HEK293 (cell line): ENCODE measurements around the gene MRTFA.

Source experiments
- HOXA7 ChIP-seq: sonication (generic); formaldehyde crosslinking; IDR thresholded peaks from 2 replicates; pipeline ENCODE4 v1.8.1; 2022; ENCODE audit warnings: missing genetic modification reagents, borderline replicate concordance
- YY1 ChIP-seq: fragments of 450-650 bp; formaldehyde crosslinking; IDR thresholded peaks from 2 replicates; pipeline ENCODE4 v1.5.1; 2018; ENCODE audit warnings: missing biosample characterization, missing genetic modification characterization
- ZBTB8A ChIP-seq: fragments of 450-650 bp; formaldehyde crosslinking; IDR thresholded peaks from 2 replicates; pipeline ENCODE4 v1.5.1; 2016; ENCODE audit warnings: missing biosample characterization, missing genetic modification characterization
- ZFP41 ChIP-seq: fragments of 450-650 bp; formaldehyde crosslinking; IDR thresholded peaks from 2 replicates; pipeline ENCODE4 v1.5.1; 2016; ENCODE audit warnings: missing biosample characterization, missing genetic modification characterization, borderline replicate concordance
- ZNF121 ChIP-seq: fragments of 450-650 bp; formaldehyde crosslinking; IDR thresholded peaks from 2 replicates; pipeline ENCODE4 v1.5.1; 2016; ENCODE audit warnings: missing biosample characterization, missing genetic modification characterization
- ZNF335 ChIP-seq: fragments of 450-650 bp; formaldehyde crosslinking; conservative IDR thresholded peaks from 2 replicates; pipeline ENCODE4 v1.5.1; 2016; ENCODE audit warnings: missing biosample characterization, missing genetic modification characterization
- ZNF350 ChIP-seq: fragments of 450-650 bp; formaldehyde crosslinking; IDR thresholded peaks from 2 replicates; pipeline ENCODE4 v1.5.0; 2017; ENCODE audit warnings: missing biosample characterization, mild to moderate bottlenecking, missing genetic modification characterization
- ZNF660 ChIP-seq: fragments of 450-650 bp; IDR thresholded peaks from 2 replicates; pipeline ENCODE4 v1.5.1; 2018; ENCODE audit warnings: missing biosample characterization, mild to moderate bottlenecking, missing genetic modification characterization
- ZNF792 ChIP-seq: fragments of 450-650 bp; formaldehyde crosslinking; IDR thresholded peaks from 2 replicates; pipeline ENCODE4 v1.5.1; 2016; ENCODE audit warnings: missing biosample characterization, missing genetic modification characterization
- ZNF830 ChIP-seq: fragments of 450-650 bp; IDR thresholded peaks from 2 replicates; pipeline ENCODE4 v1.5.0; 2018; ENCODE audit warnings: missing biosample characterization, missing genetic modification characterization, low read depth, mild to moderate bottlenecking, moderate library complexity
- TF ChIP-seq, protein P1 (sequence below): fragments of 450-650 bp; formaldehyde crosslinking; optimal IDR thresholded peaks from 2 replicates; pipeline ENCODE3; 2016; ENCODE audit warnings: missing biosample characterization, mild to moderate bottlenecking, missing genetic modification characterization
- TF ChIP-seq, protein P2 (sequence below): fragments of 450-650 bp; formaldehyde crosslinking; IDR thresholded peaks from 2 replicates; pipeline ENCODE4 v1.5.1; 2016; ENCODE audit warnings: missing biosample characterization, missing genetic modification characterization
- TF ChIP-seq, protein P3 (sequence below): fragments of 450-650 bp; formaldehyde crosslinking; IDR thresholded peaks from 2 replicates; pipeline ENCODE4 v1.5.1; 2017; ENCODE audit warnings: missing biosample characterization, missing genetic modification characterization

DNA sequence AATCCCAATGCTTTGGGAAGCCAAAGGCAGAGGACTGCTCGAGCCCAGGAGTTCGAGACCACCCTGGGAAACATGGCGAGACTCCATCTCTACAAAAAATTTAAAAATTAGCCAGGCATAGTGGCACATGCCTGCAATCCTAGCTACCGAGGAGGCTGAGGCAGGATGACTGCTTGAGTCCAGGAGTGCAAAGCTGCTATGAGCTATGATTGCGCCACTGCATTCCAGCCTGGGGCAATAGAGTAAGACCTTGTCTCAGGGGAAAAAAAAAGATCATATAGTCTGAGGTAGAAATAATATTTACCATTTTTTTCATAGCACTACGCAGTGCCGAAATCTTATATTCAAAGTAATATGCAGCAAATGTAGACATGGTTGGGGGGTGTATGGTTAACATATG lies 47.8 kb downstream of the MRTFA start:
- TF ChIP-seq ZNF830 (tag by site-specific recombination) (no peak), ZNF660 (tag by site-specific recombination) (no peak), ZNF335 (no peak), ZNF792 (no peak), ZFP41 (no peak), ZBTB8A (tag by site-specific recombination) (no peak), HOXA7 (CRISPR knock-in tag) (no peak), ZNF350 (tag by site-specific recombination) (no peak), YY1 (tag by site-specific recombination) (no peak), ZNF121 (tag by site-specific recombination) (no peak)
- TF ChIP-seq, protein P1, sequence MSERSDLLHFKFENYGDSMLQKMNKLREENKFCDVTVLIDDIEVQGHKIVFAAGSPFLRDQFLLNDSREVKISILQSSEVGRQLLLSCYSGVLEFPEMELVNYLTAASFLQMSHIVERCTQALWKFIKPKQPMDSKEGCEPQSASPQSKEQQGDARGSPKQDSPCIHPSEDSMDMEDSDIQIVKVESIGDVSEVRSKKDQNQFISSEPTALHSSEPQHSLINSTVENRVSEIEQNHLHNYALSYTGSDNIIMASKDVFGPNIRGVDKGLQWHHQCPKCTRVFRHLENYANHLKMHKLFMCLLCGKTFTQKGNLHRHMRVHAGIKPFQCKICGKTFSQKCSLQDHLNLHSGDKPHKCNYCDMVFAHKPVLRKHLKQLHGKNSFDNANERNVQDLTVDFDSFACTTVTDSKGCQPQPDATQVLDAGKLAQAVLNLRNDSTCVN (tag by site-specific recombination) = no peak
- TF ChIP-seq, protein P2, sequence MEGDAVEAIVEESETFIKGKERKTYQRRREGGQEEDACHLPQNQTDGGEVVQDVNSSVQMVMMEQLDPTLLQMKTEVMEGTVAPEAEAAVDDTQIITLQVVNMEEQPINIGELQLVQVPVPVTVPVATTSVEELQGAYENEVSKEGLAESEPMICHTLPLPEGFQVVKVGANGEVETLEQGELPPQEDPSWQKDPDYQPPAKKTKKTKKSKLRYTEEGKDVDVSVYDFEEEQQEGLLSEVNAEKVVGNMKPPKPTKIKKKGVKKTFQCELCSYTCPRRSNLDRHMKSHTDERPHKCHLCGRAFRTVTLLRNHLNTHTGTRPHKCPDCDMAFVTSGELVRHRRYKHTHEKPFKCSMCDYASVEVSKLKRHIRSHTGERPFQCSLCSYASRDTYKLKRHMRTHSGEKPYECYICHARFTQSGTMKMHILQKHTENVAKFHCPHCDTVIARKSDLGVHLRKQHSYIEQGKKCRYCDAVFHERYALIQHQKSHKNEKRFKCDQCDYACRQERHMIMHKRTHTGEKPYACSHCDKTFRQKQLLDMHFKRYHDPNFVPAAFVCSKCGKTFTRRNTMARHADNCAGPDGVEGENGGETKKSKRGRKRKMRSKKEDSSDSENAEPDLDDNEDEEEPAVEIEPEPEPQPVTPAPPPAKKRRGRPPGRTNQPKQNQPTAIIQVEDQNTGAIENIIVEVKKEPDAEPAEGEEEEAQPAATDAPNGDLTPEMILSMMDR (tag by site-specific recombination) = no peak
- TF ChIP-seq, protein P3, sequence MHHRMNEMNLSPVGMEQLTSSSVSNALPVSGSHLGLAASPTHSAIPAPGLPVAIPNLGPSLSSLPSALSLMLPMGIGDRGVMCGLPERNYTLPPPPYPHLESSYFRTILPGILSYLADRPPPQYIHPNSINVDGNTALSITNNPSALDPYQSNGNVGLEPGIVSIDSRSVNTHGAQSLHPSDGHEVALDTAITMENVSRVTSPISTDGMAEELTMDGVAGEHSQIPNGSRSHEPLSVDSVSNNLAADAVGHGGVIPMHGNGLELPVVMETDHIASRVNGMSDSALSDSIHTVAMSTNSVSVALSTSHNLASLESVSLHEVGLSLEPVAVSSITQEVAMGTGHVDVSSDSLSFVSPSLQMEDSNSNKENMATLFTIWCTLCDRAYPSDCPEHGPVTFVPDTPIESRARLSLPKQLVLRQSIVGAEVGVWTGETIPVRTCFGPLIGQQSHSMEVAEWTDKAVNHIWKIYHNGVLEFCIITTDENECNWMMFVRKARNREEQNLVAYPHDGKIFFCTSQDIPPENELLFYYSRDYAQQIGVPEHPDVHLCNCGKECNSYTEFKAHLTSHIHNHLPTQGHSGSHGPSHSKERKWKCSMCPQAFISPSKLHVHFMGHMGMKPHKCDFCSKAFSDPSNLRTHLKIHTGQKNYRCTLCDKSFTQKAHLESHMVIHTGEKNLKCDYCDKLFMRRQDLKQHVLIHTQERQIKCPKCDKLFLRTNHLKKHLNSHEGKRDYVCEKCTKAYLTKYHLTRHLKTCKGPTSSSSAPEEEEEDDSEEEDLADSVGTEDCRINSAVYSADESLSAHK (tag by site-specific recombination) = no peak
